Caco-2 (cell line): ENCODE results near the gene PARD6G. TPM values are rescaled to one million over a fixed set of nuclear protein-coding genes. Genes with fewer than 3 reads are reported as not detected.
A peak's percentile ranks its signal among the peaks of the same experiment; 100 is the strongest.
"Not testable (repeated sequence)": the region's sequence is repeated elsewhere in the genome, so short reads cannot be mapped to it uniquely, and the experiment has no call there.

Source experiments
- BruUV-seq: library from RNA; stranded (reverse); fragments of 400-500 nt; replicated peaks from 2 replicates; lab custom pipeline; 2021; lab: Mats Ljungman, UMichigan
- CTCF ChIA-PET: fragments of 300-600 bp; sonication (Branson Sonifier 250); formaldehyde crosslinking; loops from one replicate; lab custom pipeline; 2022; ENCODE audit warnings: antibody characterized with exemption; lab: Charles Lee
- POLR2A ChIA-PET: fragments of 300-600 bp; sonication (Branson Sonifier 250); formaldehyde crosslinking; loops from one replicate; lab custom pipeline; 2022; ENCODE audit warnings: antibody characterized with exemption; lab: Charles Lee
- DNase-seq, 2 experiments: peaks; one replicate each; pipeline versions ENCODE4 v3.0.0 to v3.0.0-alpha.2; 2020 to 2022
- H3K27me3 ChIP-seq: replicated peaks from 2 replicates; pipeline ENCODE4 v1.6.0; 2011; ENCODE audit warnings: low read length; ENCODE audit not compliant: control insufficient read depth, insufficient read depth
- H3K36me3 ChIP-seq: 2 replicates; pipeline ENCODE4 v1.5.1; 2011; ENCODE audit warnings: low read length; ENCODE audit not compliant: control insufficient read depth, insufficient read depth
- H3K4me1 ChIP-seq: fragments of 250-450 bp; sonication (Bioruptor Pico); 2 replicates; pipeline ENCODE4 v1.5.1; 2020; ENCODE audit warnings: mild to moderate bottlenecking
- H3K4me3 ChIP-seq: 2 replicates; pipeline ENCODE4 v1.5.1; 2011; ENCODE audit warnings: low read depth, mild to moderate bottlenecking, control low read depth, low read length
- H3K9me3 ChIP-seq: fragments of 250-450 bp; sonication (Bioruptor Pico); 2 replicates; pipeline ENCODE4 v1.5.1; 2020; ENCODE audit warnings: mild to moderate bottlenecking, moderate library complexity
- H3K27ac Mint-ChIP-seq: one replicate; pipeline ENCODE4 v1.8.0; 2022; ENCODE audit warnings: mixed read lengths; ENCODE audit not compliant: unreplicated experiment
- H3K27me3 Mint-ChIP-seq: one replicate; pipeline ENCODE4 v1.8.0; 2022; ENCODE audit warnings: mixed read lengths; ENCODE audit not compliant: insufficient read depth, unreplicated experiment
- H3K36me3 Mint-ChIP-seq: one replicate; pipeline ENCODE4 v1.8.0; 2022; ENCODE audit warnings: mild to moderate bottlenecking, mixed read lengths; ENCODE audit not compliant: insufficient read depth, unreplicated experiment
- H3K4me1 Mint-ChIP-seq: one replicate; pipeline ENCODE4 v1.8.0; 2022; ENCODE audit warnings: low read depth, mixed read lengths; ENCODE audit not compliant: unreplicated experiment
- H3K4me3 Mint-ChIP-seq: one replicate; pipeline ENCODE4 v1.8.0; 2022; ENCODE audit warnings: mild to moderate bottlenecking, moderate library complexity, mixed read lengths; ENCODE audit not compliant: unreplicated experiment
- H3K9me3 Mint-ChIP-seq: one replicate; pipeline ENCODE4 v1.8.0; 2022; ENCODE audit warnings: mixed read lengths; ENCODE audit not compliant: unreplicated experiment
- intact Hi-C: fragments of 100-400 bp; cut with micrococcal nuclease; formaldehyde crosslinking; loops from one replicate; pipeline ENCODE4 v1.10.0; 2022; ENCODE audit not compliant: unreplicated experiment
- total RNA-seq: library from RNA; stranded (reverse); gene quantifications from 2 replicates; pipeline ENCODE4 v1.2.3, GENCODE V29; 2022
- TF ChIP-seq, protein P1 (sequence below), 2 experiments: fragments of 200-600 bp in 1 of 2; IDR thresholded peaks; 1 replicate in 1 of 2; 2 replicates in 1 of 2; pipeline versions ENCODE4 v1.5.1 to v1.8.0; 2011 to 2022; ENCODE audit warnings: antibody characterized with exemption in 1 of 2, control low read depth in 1 of 2, inconsistent platforms in 1 of 2, low read depth in 1 of 2, low read length in 1 of 2, mild to moderate bottlenecking in 1 of 2, moderate library complexity in 1 of 2; ENCODE audit not compliant: insufficient read depth in 1 of 2, severe bottlenecking in 1 of 2, unreplicated experiment in 1 of 2

The PARD6G gene
- total RNA-seq, 1 experiment from 2014 or later = 1.3 TPM

DNA sequence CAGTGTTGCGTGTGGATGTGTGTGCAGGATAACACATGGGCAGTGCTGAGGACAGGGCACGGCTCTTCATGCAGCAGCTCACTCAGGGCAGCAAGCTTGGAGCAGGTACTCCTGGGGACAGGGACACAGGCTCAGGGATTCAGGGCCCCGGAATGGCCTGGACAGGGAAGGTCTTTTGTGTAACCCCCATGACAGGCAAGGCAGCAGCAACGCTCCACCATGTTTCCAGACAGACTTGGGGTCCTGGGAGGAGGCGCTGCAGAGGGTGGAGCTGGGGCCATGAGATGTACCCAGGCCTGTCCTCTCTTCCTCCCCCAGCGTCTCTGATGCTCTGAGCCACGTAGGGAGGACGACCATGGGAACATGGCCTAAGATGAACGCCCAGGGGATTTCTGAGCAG, 80.0 kb downstream of the PARD6G start:
- H3K27me3 Mint-ChIP-seq = no peaks in the 10 kb centered on the region
- H3K4me1 Mint-ChIP-seq = no peaks in the 10 kb centered on the region
- H3K27me3 ChIP-seq = no peaks in the 10 kb centered on the region
- H3K27ac Mint-ChIP-seq = no peak overlapping the region
- no peaks in the 10 kb centered on the region for H3K9me3 ChIP-seq
- H3K36me3 Mint-ChIP-seq = peaks cover 4% of the 10 kb centered on the region
- BruUV-seq = no TSS peak
- H3K9me3 Mint-ChIP-seq = no peaks in the 10 kb centered on the region
- H3K4me1 ChIP-seq = no peaks in the 10 kb centered on the region
- H3K36me3 ChIP-seq = no peaks in the 10 kb centered on the region
- no peak for DNase-seq
- H3K4me3 ChIP-seq = no peak overlapping the region
- ChIA-PET CTCF (no interaction called here), POLR2A (no interaction called here)
- no peak overlapping the region for H3K4me3 Mint-ChIP-seq
- TF ChIP-seq, protein P1, sequence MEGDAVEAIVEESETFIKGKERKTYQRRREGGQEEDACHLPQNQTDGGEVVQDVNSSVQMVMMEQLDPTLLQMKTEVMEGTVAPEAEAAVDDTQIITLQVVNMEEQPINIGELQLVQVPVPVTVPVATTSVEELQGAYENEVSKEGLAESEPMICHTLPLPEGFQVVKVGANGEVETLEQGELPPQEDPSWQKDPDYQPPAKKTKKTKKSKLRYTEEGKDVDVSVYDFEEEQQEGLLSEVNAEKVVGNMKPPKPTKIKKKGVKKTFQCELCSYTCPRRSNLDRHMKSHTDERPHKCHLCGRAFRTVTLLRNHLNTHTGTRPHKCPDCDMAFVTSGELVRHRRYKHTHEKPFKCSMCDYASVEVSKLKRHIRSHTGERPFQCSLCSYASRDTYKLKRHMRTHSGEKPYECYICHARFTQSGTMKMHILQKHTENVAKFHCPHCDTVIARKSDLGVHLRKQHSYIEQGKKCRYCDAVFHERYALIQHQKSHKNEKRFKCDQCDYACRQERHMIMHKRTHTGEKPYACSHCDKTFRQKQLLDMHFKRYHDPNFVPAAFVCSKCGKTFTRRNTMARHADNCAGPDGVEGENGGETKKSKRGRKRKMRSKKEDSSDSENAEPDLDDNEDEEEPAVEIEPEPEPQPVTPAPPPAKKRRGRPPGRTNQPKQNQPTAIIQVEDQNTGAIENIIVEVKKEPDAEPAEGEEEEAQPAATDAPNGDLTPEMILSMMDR (IDR thresholded peaks at IDR 0.05; ENCODE audit: insufficient read depth in 1 of 2, low read depth in 1 of 2, low read length in 1 of 2, severe bottlenecking in 1 of 2, unreplicated experiment in 1 of 2) = no peak
- intact Hi-C loops = no loop called here

DNA sequence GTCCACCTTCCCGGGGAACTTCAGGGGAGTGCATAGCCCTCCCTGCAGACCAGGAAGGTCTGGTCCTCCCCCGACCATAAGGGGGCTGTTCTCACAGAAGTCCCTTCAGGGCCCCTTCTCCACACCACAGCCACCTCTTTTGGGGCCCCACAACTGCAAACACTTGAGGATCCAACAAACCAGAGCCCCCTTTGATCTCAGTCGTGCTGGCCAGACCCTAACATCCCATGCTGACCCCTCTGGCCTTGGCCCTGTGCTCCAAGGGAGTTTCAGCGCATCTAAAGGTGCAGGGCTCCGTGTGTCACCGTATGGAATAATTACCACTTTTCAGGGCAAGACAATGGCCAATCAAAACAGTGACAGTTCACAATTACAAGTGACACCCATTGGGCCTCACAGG, 80.6 kb downstream of the PARD6G start:
- intact Hi-C loops = no loop called here

DNA sequence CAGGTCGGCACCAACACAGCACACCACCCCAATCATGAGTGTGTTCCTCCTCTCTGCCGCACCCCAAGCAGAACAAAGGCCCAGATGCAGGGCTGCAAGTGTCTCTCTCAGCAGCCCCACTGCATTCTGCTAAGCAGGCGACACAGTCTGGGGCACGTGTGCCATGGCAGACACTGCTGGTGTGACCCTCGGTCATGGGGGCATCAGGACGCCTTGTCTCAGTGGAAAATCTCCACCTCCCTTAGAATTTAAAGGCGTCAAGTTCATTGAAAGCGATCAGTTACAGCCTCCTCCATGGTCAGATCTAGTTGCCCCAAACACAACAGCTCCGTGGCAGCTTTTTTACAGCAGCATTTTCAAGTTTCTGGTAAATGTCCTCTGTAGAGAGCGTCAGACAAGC, 81.1 kb downstream of the PARD6G start:
- Histone ChIP-seq H3K4me1 (no peaks in the 10 kb centered on the region), H3K4me3 (no peak overlapping the region), H3K9me3 (no peaks in the 10 kb centered on the region), H3K27me3 (no peaks in the 10 kb centered on the region), H3K36me3 (no peaks in the 10 kb centered on the region)
- peaks cover 4% of the 10 kb centered on the region for H3K36me3 Mint-ChIP-seq
- no peaks in the 10 kb centered on the region for H3K27me3 Mint-ChIP-seq
- no peak overlapping the region for H3K27ac Mint-ChIP-seq
- DNase-seq = no peak
- no TSS peak for BruUV-seq
- no peak overlapping the region for H3K4me3 Mint-ChIP-seq
- H3K4me1 Mint-ChIP-seq = no peaks in the 10 kb centered on the region
- TF ChIP-seq, protein P1 (IDR thresholded peaks at IDR 0.05; ENCODE audit: insufficient read depth in 1 of 2, low read depth in 1 of 2, low read length in 1 of 2, severe bottlenecking in 1 of 2, unreplicated experiment in 1 of 2) = no peak
- ChIA-PET CTCF (no interaction called here), POLR2A (no interaction called here)
- intact Hi-C loops = no loop called here
- H3K9me3 Mint-ChIP-seq = no peaks in the 10 kb centered on the region

More for the DNA sequence above, 80.6 kb downstream of the PARD6G start:
- Histone ChIP-seq H3K9me3 (no peaks in the 10 kb centered on the region), H3K36me3 (no peaks in the 10 kb centered on the region), H3K27me3 (no peaks in the 10 kb centered on the region), H3K4me1 (no peaks in the 10 kb centered on the region), H3K4me3 (no peak overlapping the region)
- no peak for DNase-seq
- Mint-ChIP-seq H3K4me1 (no peaks in the 10 kb centered on the region), H3K4me3 (no peak overlapping the region), H3K9me3 (no peaks in the 10 kb centered on the region), H3K36me3 (peaks cover 4% of the 10 kb centered on the region), H3K27me3 (no peaks in the 10 kb centered on the region), H3K27ac (no peak overlapping the region)
- CTCF ChIA-PET = no interaction called here
- POLR2A ChIA-PET = no interaction called here
- TF ChIP-seq, protein P1 (IDR thresholded peaks at IDR 0.05; ENCODE audit: insufficient read depth in 1 of 2, low read depth in 1 of 2, low read length in 1 of 2, severe bottlenecking in 1 of 2, unreplicated experiment in 1 of 2) = no peak
- no TSS peak for BruUV-seq

DNA sequence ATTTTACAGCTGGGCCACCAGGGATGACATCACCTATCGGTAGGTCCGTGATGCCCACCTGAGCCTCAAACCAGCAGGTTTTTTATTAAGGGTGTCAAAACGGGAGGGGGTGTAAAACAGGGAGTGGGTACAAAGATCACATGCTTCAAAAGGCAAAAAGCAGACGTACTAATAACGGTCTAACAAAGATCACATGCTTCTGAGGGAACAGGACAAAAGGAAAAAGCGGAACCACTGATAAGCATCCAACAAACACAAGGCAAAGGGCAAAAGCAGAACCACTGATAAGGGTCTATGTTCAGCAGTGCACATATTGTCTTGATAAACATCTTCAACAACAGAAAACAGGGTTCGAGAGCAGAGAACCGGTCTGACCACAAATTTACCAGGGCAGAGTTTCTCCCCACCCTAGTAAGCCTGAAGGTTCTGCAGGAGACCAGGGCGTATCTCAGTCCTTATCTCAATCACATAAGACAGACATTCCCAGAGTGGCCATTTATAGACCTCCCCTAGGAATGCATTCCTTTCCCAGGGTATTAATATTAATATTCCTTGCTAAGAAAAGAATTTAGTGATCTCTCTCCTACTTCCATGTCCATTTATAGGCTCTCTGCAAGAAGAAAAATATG, 82.5 kb downstream of the PARD6G start:
- CTCF ChIA-PET, H3K36me3 Mint-ChIP-seq, H3K4me3 ChIP-seq, BruUV-seq, intact Hi-C loops, H3K36me3 ChIP-seq, H3K4me3 Mint-ChIP-seq, H3K9me3 Mint-ChIP-seq, H3K27me3 ChIP-seq, H3K27ac Mint-ChIP-seq, H3K27me3 Mint-ChIP-seq, H3K4me1 Mint-ChIP-seq, H3K9me3 ChIP-seq, POLR2A ChIA-PET, H3K4me1 ChIP-seq: not testable (repeated sequence)
- peak in 1 of 2 experiments; percentile 1 for DNase-seq
